22Rv1 (cell line): ENCODE measurements around the gene AKAP9.

Experiments
- CTCF ChIP-seq: fragments of 450-650 bp; IDR thresholded peaks from 2 replicates; pipeline ENCODE4 v1.5.1; 2017; ENCODE audit warnings: mild to moderate bottlenecking
- ZFX ChIP-seq: fragments of 450-650 bp; IDR thresholded peaks from 2 replicates; pipeline ENCODE4 v1.6.1; 2017; ENCODE audit warnings: antibody characterized with exemption, borderline replicate concordance

GRCh38 chr7:92133737-92134270, 193.1 kb downstream of the AKAP9 start:
- TF ChIP-seq CTCF: peak; percentile 99
- no peak for TF ChIP-seq ZFX
